Renal cortical epithelial cell (primary cell): ENCODE results near the gene PTTG1IP. TPM values are rescaled to one million over a fixed set of nuclear protein-coding genes. Genes with fewer than 3 reads are reported as not detected.
"Not testable (repeated sequence)": the region's sequence is repeated elsewhere in the genome, so short reads cannot be mapped to it uniquely, and the experiment has no call there.

Experiments
- DNase-seq: peaks from one replicate; pipeline ENCODE4 v3.0.0-alpha.2; 2011; ENCODE audit warnings: low read depth
- total RNA-seq: library from RNA; depleted of rRNA; stranded (reverse); fragments of >200 nt; gene quantifications from 2 replicates; pipeline ENCODE4 v1.2.3, GENCODE V29; 2014

PTTG1IP gene
- total RNA-seq, 1 donor from 2014 or later, result 707 TPM

DNA sequence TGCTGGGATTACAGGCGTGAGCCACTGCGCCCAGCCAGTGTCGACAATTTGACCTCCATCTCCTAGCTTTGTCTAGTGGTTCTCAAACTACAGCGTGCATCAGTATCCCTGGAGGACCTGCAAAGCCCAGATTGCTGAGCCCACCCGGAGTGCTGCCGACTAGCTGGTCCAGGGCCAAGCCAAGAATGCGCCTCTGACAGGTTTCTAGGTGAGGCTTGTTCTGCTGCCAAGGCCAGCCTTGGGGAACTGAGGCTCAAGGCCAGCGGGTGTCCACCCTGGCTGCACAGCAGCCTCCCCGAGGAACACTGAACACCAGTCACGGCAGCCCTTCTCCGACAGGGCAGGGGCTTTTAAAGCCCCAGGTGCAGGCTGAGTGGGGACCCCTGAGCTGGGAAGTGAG lies 9.8 kb upstream of the PTTG1IP start:
- no peak for DNase-seq

DNA sequence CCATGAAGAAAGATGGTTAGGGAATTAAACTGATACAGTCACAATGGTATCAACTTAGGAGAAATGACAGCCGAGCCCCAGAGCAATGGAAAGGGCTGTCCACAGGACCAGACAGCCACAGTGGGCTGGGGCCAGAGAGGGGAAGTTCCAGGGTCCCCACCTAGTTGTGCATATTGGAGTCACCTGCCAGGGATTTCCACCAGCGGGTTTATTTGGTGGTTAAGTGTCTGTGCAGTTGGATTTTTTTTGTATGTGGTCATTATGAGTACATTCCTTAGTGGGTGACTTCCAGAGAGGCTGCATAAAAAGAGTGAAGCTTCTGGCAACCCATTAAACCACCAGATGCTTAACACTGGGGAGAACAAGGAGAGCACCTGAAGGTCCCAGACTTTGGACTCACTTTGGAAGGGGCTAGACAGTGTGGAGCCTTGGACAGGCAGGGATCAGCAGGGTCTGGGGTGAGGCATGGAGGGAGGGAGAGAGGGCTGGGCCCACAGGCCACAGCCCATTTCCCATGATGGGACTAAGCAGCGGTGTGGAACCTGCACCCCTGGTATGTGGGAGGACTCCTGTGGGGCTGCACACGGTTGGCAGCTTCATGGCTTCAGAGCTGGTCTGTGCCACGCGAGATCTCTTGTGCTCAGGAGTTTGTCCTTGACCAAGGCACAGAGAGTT lies 7.8 kb upstream of the PTTG1IP start:
- peak; percentile 89 for DNase-seq

DNA sequence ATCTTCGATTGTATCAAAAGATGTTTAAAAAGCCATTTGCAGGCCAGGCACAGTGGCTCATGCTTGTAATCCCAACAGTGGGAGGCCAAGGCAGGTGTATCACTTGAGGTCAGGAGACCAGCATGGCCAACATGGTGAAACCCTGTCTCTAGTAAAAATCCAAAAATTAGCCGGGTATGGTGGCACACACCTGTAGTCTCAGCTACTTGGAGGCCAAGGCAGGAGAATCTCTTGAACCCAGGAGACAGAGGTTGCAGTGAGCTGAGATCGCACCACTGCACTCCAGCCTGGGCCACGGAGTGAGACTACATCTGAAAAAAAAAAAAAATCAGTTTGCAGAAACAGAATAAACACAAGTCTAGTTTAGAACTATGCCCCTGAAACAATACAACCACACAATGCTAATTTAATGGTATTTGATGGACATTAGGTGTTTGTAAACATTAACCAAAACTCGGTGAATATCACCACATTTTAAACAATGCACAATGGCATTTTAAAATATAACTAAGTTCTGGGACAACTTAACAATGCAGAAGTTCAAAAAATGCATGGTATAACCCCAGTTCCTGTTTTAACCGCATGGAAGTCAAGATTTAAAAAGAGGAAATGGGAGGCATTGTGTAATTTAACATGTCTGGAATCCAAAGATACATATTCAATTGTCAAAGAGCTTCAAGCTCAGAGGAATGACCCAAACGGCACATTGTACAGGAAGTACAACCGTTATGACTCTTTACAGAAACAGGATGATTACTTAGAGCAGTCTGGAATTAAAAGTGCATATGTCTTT lies 7.1 kb upstream of the PTTG1IP start:
- DNase-seq, result peak; percentile 85

DNA sequence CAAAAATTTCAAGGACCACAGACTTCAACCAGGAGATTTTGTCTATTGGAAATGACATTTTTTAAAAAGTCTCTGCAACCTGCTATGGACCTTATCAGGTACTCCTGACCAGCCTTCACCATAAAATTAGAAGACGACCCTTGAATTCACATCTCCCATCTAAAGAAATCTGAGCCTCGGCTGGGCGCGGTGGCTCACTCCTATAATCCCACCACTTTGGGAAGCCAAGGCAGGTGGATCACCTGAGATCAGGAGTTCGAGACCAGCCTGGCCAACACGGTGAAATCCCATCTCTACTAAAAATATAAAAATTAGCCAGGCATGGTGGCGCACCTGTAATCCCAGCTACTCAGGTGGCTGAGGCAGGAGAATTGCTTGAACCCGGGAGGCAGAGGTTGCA lies 5.7 kb upstream of the PTTG1IP start:
- DNase-seq, result not testable (repeated sequence)

DNA sequence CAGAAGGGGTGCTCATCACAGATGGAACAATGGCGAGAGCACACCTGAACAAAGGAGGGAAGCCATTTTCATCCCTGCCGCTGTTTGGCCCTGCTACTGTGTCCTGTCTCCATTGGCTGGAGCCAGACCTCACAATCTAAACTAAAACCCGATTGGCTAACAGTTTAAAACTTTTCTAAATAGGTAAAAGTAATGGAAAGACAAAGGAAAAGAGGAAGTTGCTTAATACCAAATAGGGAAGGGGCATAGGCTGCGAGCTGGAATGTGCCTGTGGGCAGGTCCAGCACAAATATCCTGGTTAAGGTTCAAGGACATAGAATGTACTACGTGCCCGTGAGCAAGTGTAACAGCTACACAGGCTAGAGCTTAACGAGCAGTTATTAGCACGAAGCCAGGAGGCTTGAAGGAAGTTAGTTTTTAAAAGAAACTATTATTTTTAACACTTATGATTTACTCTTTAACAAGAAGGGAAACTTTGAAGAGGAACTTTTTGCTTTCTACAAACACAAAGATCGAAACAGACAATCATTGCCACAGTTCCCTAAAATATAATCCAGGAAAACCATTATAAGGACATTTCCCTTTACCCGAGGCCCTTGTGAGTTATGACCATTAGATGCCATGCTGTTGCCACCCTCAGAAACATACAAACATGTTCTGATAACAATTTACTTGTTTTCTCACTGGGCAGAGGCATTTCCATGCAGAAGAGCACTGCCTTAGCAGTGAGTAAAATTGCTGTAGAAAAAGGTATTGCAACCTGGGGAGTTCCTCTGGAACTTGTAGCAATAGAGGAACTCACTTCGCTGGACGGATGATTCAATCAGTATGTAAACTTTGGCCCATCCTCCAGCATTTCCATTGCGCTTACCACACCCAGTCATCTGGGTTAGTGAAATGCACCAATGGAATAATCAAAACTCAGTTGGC lies 4.8 kb upstream of the PTTG1IP start:
- peak; percentile 73 for DNase-seq

DNA sequence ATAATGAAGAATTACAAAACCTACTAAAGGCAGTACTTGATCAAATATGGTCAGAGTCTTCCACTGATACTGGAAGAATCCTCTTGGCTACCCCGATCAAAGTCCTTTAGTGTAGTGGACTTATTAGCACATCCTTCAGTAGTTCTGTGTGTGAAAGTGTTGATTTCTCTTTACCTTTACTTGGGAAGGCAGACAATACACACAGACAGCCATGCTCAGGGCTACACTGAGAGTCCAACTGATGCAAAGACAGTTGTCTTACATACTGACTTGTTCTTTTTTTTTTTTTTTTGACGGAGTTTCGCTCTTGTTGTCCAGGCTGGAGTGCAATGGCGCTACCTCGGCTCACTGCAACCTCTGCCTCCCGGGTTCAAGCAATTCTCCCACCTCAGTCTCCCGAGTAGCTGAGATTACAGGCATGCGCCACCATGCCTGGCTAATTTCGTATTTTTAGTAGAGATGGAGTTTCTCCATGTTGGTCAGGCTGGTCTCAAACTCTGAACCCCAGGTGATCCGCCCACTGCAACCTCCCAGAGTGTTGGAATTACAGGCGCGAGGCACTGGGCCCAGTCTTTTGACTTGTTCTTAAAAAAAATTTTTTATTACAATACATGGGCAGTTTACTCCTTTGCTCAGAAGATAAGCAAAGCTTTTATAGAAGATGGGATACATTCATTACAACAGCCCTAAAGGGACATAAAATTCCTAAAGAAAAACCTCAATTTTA lies 3.5 kb upstream of the PTTG1IP start:
- no peak for DNase-seq

DNA sequence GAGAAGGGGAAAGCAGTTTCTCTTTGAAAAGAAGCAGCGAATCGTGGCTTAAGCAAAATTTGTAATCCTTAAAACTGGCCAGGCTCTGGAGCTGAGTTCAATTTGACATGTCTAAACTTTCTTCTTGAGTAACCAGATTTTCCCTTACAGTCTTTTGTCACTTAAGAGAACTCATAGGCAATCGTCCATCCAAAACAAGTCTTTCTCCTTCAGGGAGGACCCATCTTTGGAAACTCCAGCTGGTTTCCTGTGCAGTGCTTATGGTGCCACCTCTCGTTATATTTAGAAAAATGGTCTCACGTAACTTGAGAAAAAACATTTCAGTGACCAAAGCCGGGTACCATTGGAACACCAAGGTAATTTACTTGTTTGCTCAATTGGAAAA lies 1.8 kb upstream of the PTTG1IP start:
- peak; percentile 66 for DNase-seq

DNA sequence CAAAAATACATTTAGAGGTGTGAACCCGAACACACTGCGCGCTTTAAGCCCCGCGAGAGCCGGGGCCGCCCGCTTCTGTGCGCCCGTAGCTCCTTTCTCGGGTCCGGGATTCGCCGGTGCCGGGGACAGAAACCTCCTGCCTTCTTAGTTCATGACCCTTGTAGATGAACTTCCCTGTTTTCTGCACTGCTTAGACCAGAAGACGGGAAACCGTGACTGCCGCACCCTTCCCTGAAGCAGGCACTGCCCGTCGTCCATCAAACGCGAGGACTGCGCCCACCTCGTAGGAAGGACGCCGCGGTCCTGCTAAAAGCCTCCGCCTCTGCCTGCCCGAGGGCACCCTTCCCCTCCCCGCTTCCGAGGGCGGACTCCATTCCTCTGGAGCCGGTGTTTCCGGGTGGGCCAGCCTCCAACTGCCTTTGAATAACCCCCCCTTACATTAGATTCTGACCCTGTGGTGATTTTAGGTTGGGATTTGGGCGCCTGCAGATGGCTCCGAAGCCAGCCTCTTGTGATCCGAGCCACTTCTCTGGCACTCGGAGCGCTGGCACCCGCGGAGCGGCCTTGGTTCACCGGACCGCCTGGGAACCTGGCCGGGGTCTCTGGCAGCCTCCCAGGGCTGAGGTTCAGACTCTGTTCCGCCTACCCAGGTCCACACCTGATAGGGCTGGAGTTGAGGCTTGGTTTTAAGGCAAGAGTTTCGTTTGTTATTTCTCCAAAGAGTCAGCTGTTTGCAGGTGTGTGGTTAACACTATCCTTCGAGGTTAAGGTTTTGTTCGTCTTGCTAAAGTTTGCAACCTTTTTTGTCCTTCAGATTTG lies 1.2 kb upstream of the PTTG1IP start:
- peak; percentile 22 for DNase-seq

DNA sequence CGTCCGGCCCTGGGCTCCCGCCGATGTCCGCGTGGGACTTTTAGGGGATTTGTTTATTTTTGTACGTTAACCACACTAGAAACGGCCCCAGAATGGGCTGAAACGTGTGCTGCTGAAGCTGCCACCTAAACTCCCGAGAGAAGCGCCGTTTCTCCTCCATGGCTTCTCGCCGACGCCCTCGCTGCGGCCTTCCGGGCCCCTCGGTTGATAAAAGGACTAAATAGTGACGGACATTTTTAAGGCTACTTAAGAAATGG lies 678 bp upstream of the PTTG1IP start:
- DNase-seq, result no peak

DNA sequence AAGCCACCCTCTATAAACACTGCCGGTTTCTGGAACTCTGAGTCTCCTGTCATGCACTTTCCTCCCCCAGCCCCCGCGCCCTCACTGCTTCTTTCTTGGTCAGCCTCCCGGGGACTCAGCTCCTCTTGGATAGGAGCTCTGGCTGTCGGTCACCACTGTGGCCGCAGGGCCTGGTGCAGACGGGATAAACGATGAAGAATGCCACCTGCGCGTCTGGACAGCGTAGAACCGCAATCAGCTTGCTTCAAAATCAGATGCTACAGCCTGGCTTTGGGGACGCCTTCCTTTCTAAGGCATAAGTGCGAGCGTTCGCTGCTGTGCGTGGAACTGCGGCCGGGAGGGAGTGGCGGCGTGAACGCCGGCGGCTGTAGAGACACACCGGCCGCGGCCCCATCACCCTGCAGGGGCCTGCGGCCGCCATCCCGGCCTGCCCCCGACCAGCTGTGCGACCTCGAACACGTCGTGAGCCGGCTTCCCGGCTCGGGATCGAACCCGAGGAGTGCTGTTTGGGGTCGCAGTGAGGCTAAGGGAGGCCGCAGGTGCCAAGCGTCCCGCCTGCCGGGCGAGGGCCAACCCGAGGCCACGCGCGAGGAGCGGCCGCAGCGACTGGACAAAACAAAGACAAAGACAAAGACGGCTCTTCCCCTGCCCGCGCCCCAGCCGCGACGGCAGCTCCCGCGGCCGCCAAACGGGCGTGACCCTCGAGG lies 688 bp downstream of the PTTG1IP start:
- DNase-seq, result no peak

DNA sequence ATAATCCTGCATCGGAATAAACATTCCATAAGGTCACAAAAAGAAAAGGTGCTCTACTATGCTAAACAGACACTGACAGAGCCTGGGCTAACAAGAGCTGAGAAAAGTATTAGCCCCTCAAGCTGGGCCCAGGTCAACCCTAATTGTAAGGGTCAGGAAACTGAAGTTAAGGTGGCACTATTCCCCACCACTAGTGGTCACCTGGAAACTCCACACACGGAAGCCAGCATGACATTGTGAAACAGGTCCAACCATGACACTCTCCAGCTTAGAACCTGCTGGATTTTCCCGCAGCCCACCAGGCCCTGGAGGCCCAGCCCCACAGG lies 1.2 kb downstream of the PTTG1IP start:
- DNase-seq, result peak; percentile 37

DNA sequence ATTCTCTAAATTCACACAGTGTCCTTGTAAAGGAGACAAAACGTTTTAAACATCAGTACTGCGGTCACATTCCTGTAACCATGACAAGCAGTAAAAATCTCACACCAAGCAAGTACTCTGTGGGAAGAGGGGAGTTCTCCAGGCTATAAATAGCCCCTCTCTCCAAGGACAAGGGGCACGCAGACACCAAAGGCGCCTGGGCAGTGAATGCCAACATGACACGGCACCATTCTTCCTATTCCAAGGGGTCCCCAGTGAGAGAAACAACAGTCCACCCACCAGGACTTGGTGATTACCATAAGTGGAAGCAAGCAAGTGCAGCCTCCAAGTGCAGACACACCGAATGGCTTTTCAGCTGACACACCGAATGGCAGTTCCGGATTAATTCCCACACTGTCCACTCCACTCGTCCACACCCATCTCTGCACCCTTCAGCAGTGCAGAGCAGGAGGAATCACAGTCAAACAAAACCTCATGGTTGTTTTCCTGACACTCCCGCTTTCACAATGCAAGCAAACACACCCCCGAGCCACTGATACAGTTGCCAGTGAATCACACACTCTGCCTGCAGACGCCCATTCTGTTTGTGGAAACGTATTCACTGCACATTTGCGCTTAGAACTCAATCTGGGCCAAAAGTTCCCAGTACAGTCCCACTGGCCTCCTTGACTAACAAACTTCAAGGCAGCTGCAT lies 1.8 kb downstream of the PTTG1IP start:
- peak; percentile 78 for DNase-seq

DNA sequence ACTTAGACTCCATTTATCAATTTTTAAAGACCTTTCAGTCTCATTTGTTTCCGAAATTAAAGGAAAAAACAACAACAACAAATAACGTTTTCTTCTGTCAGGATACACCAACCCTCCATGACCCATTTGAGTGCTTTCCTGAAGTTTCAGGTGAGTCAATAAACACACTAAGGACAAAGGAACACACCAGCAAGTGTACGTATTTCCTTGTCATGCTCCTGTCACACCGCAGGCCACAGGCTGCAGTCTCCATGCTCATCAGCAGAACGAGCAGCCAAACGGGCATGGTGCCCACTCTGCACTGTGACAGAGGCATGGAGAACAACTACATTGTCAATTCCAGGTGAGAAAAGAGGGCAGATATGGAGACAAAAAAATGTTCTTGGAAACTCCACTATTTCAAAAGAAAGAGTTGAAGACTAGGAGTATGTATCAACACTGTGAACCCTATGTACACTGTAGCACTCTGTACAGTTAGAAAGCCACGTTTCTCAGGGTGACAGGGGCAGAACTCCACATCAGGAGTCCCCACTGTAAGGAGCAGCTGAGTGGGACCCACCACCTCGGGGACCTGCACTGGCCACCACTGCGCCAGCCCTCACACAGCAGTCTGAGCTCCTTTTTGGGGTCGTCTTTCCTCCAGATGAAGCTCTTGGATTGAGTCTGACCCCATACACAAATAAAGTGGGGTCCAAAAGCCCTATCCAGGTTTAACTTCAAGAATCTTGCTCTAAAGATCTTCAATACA lies 2.6 kb downstream of the PTTG1IP start:
- peak; percentile 55 for DNase-seq

DNA sequence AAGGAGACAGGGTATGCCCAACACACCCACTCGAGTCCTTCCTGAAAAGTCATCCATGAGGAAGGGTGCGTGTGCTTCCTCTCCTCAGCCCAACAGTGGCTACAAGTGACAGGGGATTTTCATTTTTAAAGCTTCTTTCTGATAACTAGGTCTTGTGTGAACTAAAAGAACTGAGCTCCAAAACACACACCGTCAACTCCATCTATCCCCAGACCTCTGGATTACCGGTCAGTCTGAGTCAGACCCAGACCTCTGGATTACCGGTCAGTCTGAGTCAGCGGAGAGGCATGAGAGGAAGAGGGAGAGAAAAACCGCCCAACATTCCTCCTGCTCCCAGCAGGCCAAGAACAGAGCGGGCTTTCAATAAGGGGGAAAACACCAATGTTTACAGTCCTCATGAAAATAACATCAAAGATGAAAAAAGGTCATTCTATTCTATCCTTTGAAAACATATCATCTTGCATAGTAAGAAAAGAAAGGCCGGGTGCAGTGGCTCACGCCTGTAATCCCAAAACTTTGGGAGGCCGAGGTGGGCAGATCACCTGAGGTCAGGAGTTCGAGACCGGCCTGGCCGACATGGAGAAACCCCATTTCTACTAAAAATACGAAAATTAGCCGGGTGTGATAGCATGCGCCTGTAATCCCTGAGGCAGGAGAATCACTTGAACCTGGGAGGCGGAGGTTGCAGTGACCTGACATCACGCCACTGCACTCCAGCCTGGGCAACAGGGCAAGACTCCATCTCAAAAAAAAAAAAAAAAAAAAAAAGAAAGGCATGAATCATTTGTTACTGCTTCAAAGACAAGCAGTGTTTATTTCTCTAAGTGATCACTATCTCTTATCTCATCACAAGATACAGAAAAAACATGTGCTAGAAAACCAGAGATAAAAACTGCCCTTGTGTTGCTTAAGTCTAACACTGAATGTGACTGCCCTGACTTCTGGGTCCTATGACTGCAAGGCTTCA lies 3.4 kb downstream of the PTTG1IP start:
- peak; percentile 95 for DNase-seq

DNA sequence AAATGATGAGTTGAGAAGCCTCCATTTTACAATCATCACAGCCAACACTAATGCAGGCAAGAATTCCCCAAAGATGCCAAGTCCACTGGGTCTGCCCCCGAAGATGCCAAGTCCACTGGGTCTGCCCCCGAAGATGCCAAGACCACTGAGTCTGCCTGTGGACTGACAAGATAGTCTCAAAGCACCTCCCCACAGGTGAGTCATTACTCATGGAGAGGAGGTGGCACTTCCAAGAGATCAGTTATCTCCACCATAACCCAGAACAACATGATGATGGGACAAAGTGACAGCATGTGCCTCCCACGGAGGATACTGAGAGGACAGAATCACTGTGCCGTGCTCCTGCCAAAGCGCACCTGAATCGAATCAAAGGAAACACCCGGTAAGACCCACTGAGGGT lies 4.8 kb downstream of the PTTG1IP start:
- DNase-seq, result no peak

DNA sequence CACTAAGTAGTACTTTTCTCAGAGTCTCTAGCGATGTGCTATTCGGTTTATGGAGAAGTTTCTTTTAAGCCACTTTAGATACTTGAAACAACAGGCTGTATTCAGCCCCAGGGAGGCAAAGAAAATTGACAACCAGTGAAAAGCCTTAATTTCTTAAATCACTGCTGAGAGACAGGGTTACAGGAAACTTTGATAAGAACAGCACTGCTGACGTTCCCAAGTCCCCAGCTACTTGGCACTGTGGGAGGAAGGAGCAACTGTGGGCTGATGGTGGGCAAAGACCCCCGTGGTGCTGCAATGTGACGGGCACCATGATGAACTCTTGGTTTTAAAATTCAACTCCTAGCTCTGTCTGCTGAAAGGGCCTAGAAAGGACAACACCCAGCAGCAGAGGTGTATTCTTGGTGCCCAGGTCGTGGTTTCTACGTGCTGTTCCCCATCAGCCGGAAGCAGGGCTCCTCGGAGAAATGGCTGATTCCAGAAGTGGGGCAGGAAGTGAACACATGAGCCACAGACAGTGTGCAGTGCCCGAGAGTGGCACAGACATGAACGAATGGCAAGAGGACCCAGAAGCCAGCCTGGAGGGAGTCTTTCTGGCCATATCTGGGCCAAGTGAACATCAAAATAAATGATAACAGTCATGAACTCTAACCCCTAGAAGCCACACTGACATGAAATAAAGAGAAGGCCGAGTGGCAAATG lies 5.3 kb downstream of the PTTG1IP start:
- no peak for DNase-seq

DNA sequence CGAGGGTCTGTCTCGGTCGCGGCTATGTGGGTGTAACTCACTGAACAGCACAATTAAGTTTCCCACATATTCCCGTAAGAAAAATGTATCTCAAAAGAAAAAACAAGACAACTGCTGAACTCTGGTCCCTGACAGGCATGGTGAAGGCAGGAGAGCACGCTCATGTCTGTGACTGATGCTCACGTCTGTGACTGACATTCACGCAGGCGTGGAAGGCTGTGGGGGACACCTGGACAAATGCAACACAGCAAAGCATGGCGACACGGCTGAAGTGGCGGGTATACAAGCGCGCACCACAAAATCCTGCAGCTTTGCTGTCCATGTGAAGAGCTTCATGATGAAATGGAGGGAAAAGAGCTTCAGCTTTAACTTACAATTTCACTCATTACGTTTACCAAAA lies 6.0 kb downstream of the PTTG1IP start:
- DNase-seq, result no peak
